NCI-H82 treated with DMSO at 0.1 percent for 48 hours (cell line): ENCODE measurements around the gene NPW.
A peak's percentile ranks its signal among the peaks of the same experiment; 100 is the strongest.

Experiments used
- DNase-seq: peaks from one replicate; lab custom pipeline; 2025; ENCODE audit not compliant: unreplicated experiment; lab: John Stamatoyannopoulos, UW

The NPW gene

DNA sequence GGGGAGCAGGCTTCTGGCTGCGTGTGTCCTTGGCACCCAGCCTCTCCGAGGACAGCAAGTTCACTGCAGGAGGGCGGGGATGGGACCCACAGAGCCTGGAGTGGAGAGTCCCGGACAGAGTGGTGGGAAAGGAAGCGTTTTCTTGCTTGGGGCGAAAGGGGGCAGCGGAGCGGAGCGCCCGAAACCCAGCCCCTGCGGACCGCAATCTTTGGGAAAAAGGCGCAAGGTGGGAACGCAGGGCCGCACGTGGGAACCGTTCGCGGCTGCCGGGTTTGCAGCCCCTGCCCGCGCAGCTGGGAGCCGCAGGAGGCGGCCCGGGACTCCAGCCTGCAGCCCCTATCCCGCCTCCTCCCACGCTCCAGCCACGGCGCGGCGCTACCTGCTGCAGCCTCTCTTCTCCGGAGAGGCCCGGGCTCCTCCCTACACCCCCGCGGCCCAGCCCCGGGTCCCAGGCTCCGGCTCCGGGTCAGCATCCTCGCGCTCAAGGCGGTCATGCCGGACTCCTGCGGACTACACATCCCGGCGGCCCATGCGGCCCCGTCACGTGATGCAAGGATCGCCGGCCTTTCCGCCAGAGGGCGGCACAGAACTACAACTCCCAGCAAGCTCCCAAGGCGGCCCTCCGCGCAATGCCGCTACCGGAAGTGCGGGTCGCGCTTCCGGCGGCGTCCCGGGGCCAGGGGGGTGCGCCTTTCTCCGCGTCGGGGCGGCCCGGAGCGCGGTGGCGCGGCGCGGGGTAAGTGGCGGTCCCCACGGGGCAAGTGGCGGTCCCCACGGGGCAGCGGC lies 27.9 kb downstream of the NPW start, which contains the start of the genes NTHL1 and TSC2:
TSS of gene NTHL1 (minus strand) at position 505 of the 786 bp plus-strand sequence. CDS start at position 494, 11 bp downstream.
TSS of gene TSC2 (plus strand) at position 656 of the 786 bp plus-strand sequence. CDS start 631 bp downstream, outside the sequence.
- peak; percentile 83 for DNase-seq

DNA sequence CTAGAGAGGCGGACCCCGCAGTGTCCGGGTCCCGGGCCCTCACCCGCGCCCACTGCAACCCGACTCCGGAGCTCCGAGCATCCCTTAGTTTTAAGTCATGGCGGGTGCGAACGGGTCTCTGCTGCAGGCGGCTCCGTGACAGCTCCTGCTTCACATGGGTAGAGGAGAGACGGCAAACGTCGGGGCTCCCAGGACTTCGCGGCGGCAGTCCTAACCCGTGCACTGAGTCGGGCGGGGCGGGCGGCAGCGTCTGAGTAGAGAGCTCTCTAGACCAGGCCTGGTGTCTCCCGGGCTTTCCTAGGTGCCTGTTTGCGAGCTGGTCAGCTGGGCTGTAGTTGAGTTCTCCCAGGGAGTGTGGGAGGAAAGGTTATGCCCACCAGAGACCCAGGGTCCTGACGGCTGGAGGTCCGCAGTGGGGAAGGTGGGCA lies 28.5 kb downstream of the NPW start:
- no peak for DNase-seq

DNA sequence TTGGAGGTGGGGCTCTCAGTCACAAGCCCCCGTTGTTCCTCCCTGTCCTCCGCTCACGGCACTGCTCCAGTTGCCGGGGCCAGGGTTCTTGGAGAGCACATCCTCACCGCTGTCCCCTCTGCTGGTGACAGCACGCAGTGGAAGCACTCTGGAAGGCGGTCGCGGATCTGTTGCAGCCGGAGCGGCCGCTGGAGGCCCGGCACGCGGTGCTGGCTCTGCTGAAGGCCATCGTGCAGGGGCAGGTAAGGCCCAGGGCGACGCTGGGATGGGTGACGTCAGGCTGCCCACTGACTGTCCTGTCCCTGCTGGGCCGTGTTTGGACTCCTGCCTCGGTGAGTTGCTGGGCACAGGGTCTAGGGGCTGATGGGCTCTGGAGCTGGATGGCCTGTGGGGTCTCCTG lies 33.6 kb downstream of the NPW start:
- no peak for DNase-seq

GRCh38 chr16:2053897-2054296 lies 34.3 kb downstream of the NPW start:
- DNase-seq: no peak

DNA sequence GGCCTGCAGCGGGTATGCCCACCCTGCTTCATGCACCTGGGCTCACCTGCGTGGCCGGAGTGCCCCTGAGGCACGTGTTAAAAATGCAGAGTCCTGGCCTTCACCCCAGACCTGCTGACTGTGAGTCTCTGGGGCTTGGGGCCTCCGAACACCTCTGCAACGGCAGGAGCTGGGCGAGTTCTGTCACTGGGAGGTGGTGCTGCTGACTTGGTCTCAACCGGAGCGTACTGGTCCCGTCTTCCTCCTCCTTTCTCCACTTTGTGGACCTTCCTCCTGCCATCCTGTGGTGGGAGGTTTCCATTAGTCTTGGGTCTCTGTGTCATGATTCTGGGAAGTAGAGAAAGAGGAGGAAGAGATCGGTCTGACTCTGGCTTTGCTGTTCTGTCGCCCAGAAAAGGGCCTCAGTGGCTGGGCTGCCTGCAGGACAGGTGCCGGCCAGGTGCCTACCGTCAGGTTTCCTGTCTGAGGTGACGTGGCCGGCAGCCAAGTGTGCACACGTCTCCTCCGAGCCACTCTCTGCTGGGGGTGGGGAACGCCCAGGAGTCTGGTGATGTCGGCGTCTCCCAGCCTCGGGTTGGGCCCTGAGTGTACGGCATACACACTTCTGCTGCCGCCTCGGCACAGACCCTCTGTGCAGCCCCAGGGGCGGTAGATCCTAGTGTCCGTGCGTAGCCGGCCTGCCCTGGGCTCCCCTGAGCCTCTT lies 35.1 kb downstream of the NPW start:
- no peak for DNase-seq

- DNase-seq: no peak
These were observed 36.5 kb downstream of the NPW start for GRCh38 chr16:2056077-2056476.

GRCh38 chr16:2056681-2057407 lies 37.3 kb downstream of the NPW start:
- no peak for DNase-seq

GRCh38 chr16:2057438-2057837 lies 37.9 kb downstream of the NPW start:
- no peak for DNase-seq

- DNase-seq: no peak
These were observed 38.8 kb downstream of the NPW start for GRCh38 chr16:2058420-2058819.

- DNase-seq: no peak
These were observed 39.3 kb downstream of the NPW start for GRCh38 chr16:2058872-2059271.

DNA sequence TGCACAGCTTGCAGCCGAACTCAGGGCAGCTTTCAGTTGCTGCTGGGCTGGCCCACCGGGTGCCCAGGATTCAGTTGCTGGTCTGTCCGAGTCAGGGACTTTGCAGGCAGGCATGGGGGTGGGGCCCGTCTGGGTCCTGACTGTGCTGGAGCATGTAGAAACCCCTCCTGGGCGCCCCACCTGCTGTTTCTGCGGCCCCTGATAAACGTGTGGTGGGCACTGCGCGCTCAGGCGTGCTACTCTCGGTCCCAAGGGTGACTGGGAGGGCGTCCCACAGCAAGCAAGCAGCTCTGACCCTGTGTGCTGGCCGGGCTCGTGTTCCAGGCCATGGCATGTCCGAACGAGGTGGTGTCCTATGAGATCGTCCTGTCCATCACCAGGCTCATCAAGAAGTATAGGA lies 40.8 kb downstream of the NPW start:
- DNase-seq: no peak

- no peak for DNase-seq
These were observed 41.4 kb downstream of the NPW start for GRCh38 chr16:2061023-2061422.

GRCh38 chr16:2061526-2061925 lies 41.9 kb downstream of the NPW start:
- no peak for DNase-seq

GRCh38 chr16:2062801-2063200 lies 43.2 kb downstream of the NPW start:
- DNase-seq: no peak

GRCh38 chr16:2063861-2064260 lies 44.3 kb downstream of the NPW start:
- no peak for DNase-seq

DNA sequence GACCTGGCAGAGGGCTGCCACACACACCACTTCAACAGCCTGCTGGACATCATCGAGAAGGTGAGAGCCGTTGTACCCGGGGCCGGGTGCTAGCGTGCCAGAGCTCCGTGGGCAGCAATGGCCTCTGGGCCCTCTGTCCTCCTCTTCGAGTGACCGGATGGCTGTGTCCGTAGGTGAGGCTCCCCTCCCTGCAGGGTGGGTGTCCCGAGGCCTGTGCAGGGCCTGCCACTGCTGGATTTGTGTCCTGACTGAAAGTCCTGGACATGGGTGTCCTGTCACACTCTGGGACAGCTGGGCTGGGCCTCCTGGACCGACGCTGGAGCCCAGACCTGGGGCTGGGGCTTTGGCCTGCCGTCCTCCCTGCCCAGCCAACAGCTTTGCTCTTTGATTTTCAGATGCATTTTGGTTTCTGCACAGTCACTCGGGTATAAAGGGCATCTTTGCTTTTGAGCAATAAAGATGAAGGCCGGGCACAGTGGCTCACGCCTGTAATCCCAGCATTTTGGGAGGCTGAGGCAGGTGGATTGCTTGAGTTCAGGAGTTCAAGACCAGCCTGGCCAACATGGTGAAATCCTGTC lies 44.9 kb downstream of the NPW start:
- no peak for DNase-seq

- DNase-seq: no peak
These were observed 46.6 kb downstream of the NPW start for GRCh38 chr16:2066139-2066538.
